ENCODE measurements around the gene NTNG1. TPM values are rescaled to one million over a fixed set of nuclear protein-coding genes. Genes with fewer than 3 reads are reported as not detected.

Gene NTNG1
- total RNA-seq, 1 donor from 2014 or later: 0.79 TPM

- Histone ChIP-seq H3K79me2 (ENCODE audit: low read depth) (no peaks in the 10 kb centered on the region), H3K27me3 (peaks cover 14% of the 10 kb centered on the region), H3K4me2 (no peak overlapping the region), H3K27ac (no peak overlapping the region), H3K9ac (no peak overlapping the region), H3K4me3 (no peak overlapping the region), H3K4me1 (peaks cover 11% of the 10 kb centered on the region), H3F3A (ENCODE audit: low read depth) (no peaks in the 10 kb centered on the region), H2AFZ (replicated peaks) (no peak overlapping the region), H3K36me3 (no peaks in the 10 kb centered on the region), H4K20me1 (ENCODE audit: low read depth) (no peaks in the 10 kb centered on the region), H3K9me3 (ENCODE audit: low read depth) (no peaks in the 10 kb centered on the region)
- H3K4me1 Mint-ChIP-seq: peaks cover 14% of the 10 kb centered on the region
- peaks cover 8% of the 10 kb centered on the region for H3K27me3 Mint-ChIP-seq (ENCODE audit: insufficient read depth, low read depth)
- no peak overlapping the region for H3K27ac Mint-ChIP-seq
- TF ChIP-seq EZH2phosphoT487 (IDR thresholded peaks at IDR 0.05) (no peak), CTCF (IDR thresholded peaks at IDR 0.05) (no peak), EZH2 (IDR thresholded peaks at IDR 0.05) (no peak)
- no peaks in the 10 kb centered on the region for H3K36me3 Mint-ChIP-seq
- no peak for DNase-seq (ENCODE audit: low spot score)
- no peaks in the 10 kb centered on the region for H3K9me3 Mint-ChIP-seq
- H3K4me3 Mint-ChIP-seq: no peak overlapping the region
These were observed 4.8 kb downstream of the NTNG1 start for GRCh38 chr1:107145637-107146036.

- Histone ChIP-seq H3K4me2 (no peak overlapping the region), H3K27ac (no peak overlapping the region), H3F3A (ENCODE audit: low read depth) (no peaks in the 10 kb centered on the region), H4K20me1 (ENCODE audit: low read depth) (no peaks in the 10 kb centered on the region), H3K9me3 (ENCODE audit: low read depth) (no peaks in the 10 kb centered on the region), H3K27me3 (no peaks in the 10 kb centered on the region), H3K79me2 (ENCODE audit: low read depth) (no peaks in the 10 kb centered on the region), H3K4me1 (peaks cover 6% of the 10 kb centered on the region), H2AFZ (replicated peaks) (no peak overlapping the region), H3K4me3 (no peak overlapping the region), H3K9ac (no peak overlapping the region), H3K36me3 (no peaks in the 10 kb centered on the region)
- peaks cover 2% of the 10 kb centered on the region for H3K27me3 Mint-ChIP-seq (ENCODE audit: insufficient read depth, low read depth)
- H3K4me3 Mint-ChIP-seq: no peak overlapping the region
- no peaks in the 10 kb centered on the region for H3K9me3 Mint-ChIP-seq
- no peak for DNase-seq (ENCODE audit: low spot score)
- no peaks in the 10 kb centered on the region for H3K36me3 Mint-ChIP-seq
- H3K4me1 Mint-ChIP-seq: peaks cover 11% of the 10 kb centered on the region
- no peak overlapping the region for H3K27ac Mint-ChIP-seq
- TF ChIP-seq CTCF (IDR thresholded peaks at IDR 0.05): no peak
- no peak for TF ChIP-seq EZH2phosphoT487 (IDR thresholded peaks at IDR 0.05)
- no peak for TF ChIP-seq EZH2 (IDR thresholded peaks at IDR 0.05)
These were observed 7.0 kb downstream of the NTNG1 start for GRCh38 chr1:107147843-107148242.

GRCh38 chr1:107149946-107150345 is 9.1 kb downstream of the NTNG1 start:
- Histone ChIP-seq H3K27me3 (no peaks in the 10 kb centered on the region), H3K27ac (no peak overlapping the region), H4K20me1 (ENCODE audit: low read depth) (no peaks in the 10 kb centered on the region), H2AFZ (replicated peaks) (no peak overlapping the region), H3K9me3 (ENCODE audit: low read depth) (no peaks in the 10 kb centered on the region), H3F3A (ENCODE audit: low read depth) (no peaks in the 10 kb centered on the region), H3K79me2 (ENCODE audit: low read depth) (no peaks in the 10 kb centered on the region), H3K9ac (no peak overlapping the region), H3K4me3 (no peak overlapping the region), H3K4me1 (peaks cover 6% of the 10 kb centered on the region), H3K36me3 (no peaks in the 10 kb centered on the region), H3K4me2 (no peak overlapping the region)
- H3K27ac Mint-ChIP-seq: no peak overlapping the region
- TF ChIP-seq CTCF (IDR thresholded peaks at IDR 0.05): no peak
- TF ChIP-seq EZH2phosphoT487 (IDR thresholded peaks at IDR 0.05): no peak
- no peak for TF ChIP-seq EZH2 (IDR thresholded peaks at IDR 0.05)
- peaks cover 2% of the 10 kb centered on the region for H3K27me3 Mint-ChIP-seq (ENCODE audit: insufficient read depth, low read depth)
- H3K4me3 Mint-ChIP-seq: no peak overlapping the region
- no peaks in the 10 kb centered on the region for H3K36me3 Mint-ChIP-seq
- H3K4me1 Mint-ChIP-seq: peaks cover 11% of the 10 kb centered on the region
- H3K9me3 Mint-ChIP-seq: no peaks in the 10 kb centered on the region
- DNase-seq (ENCODE audit: low spot score): no peak

All from neural progenitor cell (in vitro differentiated cells).